Ectodermal cell (in vitro differentiated cells): Measurements from ENCODE around the gene GATA3.

Source experiments
- H3K27ac ChIP-seq: 2 replicates; pipeline ENCODE4 v1.7.0; 2013; ENCODE audit warnings: mild to moderate bottlenecking, low read depth, low read length; ENCODE audit not compliant: insufficient read depth, poor library complexity, severe bottlenecking
- H3K27me3 ChIP-seq: 2 replicates; pipeline ENCODE4 v1.7.0; 2013; ENCODE audit warnings: mild to moderate bottlenecking, low read length; ENCODE audit not compliant: insufficient read depth, control insufficient read depth, poor library complexity, severe bottlenecking
- H3K36me3 ChIP-seq: one replicate; pipeline ENCODE4 v1.7.0; 2013; ENCODE audit warnings: low read length; ENCODE audit not compliant: control insufficient read depth, insufficient read depth
- H3K4me1 ChIP-seq: one replicate; pipeline ENCODE4 v1.7.0; 2013; ENCODE audit warnings: low read length; ENCODE audit not compliant: control insufficient read depth, insufficient read depth
- H3K4me3 ChIP-seq: 2 replicates; pipeline ENCODE4 v1.7.0; 2013; ENCODE audit warnings: low read depth, low read length, control low read depth; ENCODE audit not compliant: insufficient read depth
- H3K9me3 ChIP-seq: 2 replicates; pipeline ENCODE4 v1.7.0; 2013; ENCODE audit warnings: mild to moderate bottlenecking, low read length, moderate library complexity; ENCODE audit not compliant: control insufficient read depth
- WGBS, 2 experiments: methylation state at CpG; one replicate each; pipeline ENCODE4 v1.1.7; 2013; ENCODE audit warnings: missing lambda C conversion rate in 2 of 2; 5-methylcytosine and 5-hydroxymethylcytosine counted together

GATA3 gene

GRCh38 chr10:8066124-8066523 is 11.6 kb downstream of the GATA3 start:
- no peaks in the 10 kb centered on the region for H3K36me3 ChIP-seq
- H3K27me3 ChIP-seq: peaks cover 51% of the 10 kb centered on the region
- WGBS, 2 experiments: 86% methylated on average over 1 of the region's 1 CpG
- H3K9me3 ChIP-seq: no peaks in the 10 kb centered on the region
- no peak overlapping the region for H3K27ac ChIP-seq
- H3K4me3 ChIP-seq: no peak overlapping the region
- peaks cover 40% of the 10 kb centered on the region for H3K4me1 ChIP-seq

DNA sequence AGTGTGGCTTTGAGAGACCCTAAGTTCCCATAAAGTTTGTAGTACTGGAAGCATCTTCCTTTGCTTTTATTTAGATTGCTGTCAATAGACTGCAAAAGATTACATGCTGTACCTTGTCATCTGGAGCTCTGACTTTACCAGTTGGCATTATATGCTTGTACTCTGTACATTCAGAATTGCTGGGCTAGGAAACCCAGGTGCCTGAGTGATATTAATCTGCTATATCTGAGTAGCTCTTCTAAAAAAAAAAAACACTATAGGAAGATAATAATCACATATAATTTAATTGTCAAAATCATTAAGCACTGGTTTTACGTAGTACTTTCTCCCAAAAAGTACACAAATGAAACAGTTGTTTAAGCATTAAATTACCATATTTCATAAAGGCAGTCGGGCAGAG is 12.3 kb downstream of the GATA3 start:
- WGBS, 2 experiments: 77 to 91% methylated on average over 1 to 2 of the region's 2 CpGs
- no peak overlapping the region for H3K4me3 ChIP-seq
- no peak overlapping the region for H3K27ac ChIP-seq
- no peaks in the 10 kb centered on the region for H3K9me3 ChIP-seq
- peaks cover 35% of the 10 kb centered on the region for H3K4me1 ChIP-seq
- H3K36me3 ChIP-seq: no peaks in the 10 kb centered on the region
- peaks cover 44% of the 10 kb centered on the region for H3K27me3 ChIP-seq

DNA sequence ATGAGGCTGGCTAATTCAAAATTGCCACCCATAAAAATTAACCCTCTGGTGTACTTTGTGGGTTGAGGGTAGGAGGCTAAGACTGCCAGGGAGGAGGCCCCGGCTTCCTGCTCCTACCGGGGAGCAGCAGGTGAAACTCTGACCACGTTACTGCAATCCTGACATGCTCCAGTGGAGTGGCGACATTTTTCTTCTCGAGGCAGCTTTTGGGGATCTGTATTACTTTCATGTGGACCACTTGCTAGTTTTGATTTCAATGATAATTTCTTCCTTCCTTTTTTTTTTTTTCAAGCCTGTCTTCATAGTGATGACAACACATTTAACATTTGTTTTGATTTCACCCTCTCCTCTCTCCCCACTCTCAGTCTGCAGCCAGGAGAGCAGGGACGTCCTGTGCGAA is 14.6 kb downstream of the GATA3 start:
- Histone ChIP-seq H3K9me3 (no peaks in the 10 kb centered on the region), H3K27me3 (peaks cover 21% of the 10 kb centered on the region), H3K4me3 (no peak overlapping the region), H3K27ac (no peak overlapping the region), H3K36me3 (no peaks in the 10 kb centered on the region), H3K4me1 (peaks cover 13% of the 10 kb centered on the region)
- WGBS, 2 experiments: 93 to 98% methylated on average over 7 of the region's 7 CpGs

GRCh38 chr10:8069627-8070026 is 15.1 kb downstream of the GATA3 start:
- H3K4me1 ChIP-seq: peaks cover 9% of the 10 kb centered on the region
- no peak overlapping the region for H3K4me3 ChIP-seq
- 87 to 97% methylated on average over 5 to 7 of the region's 7 CpGs for WGBS, 2 experiments
- no peaks in the 10 kb centered on the region for H3K9me3 ChIP-seq
- peaks cover 16% of the 10 kb centered on the region for H3K27me3 ChIP-seq
- H3K36me3 ChIP-seq: no peaks in the 10 kb centered on the region
- no peak overlapping the region for H3K27ac ChIP-seq

GRCh38 chr10:8070440-8070839 is 16.0 kb downstream of the GATA3 start:
- H3K27me3 ChIP-seq: peaks cover 7% of the 10 kb centered on the region
- WGBS, 2 experiments: 94 to 95% methylated on average over 6 of the region's 6 CpGs
- peaks cover 8% of the 10 kb centered on the region for H3K4me1 ChIP-seq
- no peaks in the 10 kb centered on the region for H3K36me3 ChIP-seq
- no peak overlapping the region for H3K27ac ChIP-seq
- no peak overlapping the region for H3K4me3 ChIP-seq
- H3K9me3 ChIP-seq: no peaks in the 10 kb centered on the region

- Histone ChIP-seq H3K27ac (no peak overlapping the region), H3K4me3 (no peak overlapping the region), H3K36me3 (no peaks in the 10 kb centered on the region), H3K4me1 (peaks cover 7% of the 10 kb centered on the region), H3K27me3 (peaks cover 3% of the 10 kb centered on the region), H3K9me3 (no peaks in the 10 kb centered on the region)
- 85 to 94% methylated on average over 2 to 3 of the region's 3 CpGs for WGBS, 2 experiments
Measured at GRCh38 chr10:8071006-8071405, 16.5 kb downstream of the GATA3 start.

DNA sequence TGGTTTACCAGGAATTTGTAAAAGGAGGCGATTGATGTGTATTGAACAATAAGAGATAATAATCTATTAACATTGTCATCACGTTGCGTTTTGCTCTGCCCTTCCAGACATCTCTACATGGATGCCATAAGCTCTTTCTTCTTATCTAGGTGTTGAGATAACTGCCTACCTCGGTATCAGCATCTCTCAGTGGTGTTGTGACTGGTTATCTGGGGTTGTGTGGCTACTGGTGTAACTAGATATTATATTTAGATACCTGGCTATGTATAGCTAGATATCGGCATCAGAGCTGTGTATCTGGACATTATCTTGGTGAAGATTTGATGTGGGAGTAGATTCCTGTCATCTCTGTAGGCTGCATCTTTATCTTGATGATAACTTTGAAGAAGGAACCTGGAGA is 17.2 kb downstream of the GATA3 start:
- no peaks in the 10 kb centered on the region for H3K27me3 ChIP-seq
- H3K9me3 ChIP-seq: no peaks in the 10 kb centered on the region
- WGBS, 2 experiments: 88 to 99% methylated on average over 4 to 5 of the region's 5 CpGs
- no peak overlapping the region for H3K4me3 ChIP-seq
- H3K4me1 ChIP-seq: peaks cover 7% of the 10 kb centered on the region
- no peak overlapping the region for H3K27ac ChIP-seq
- no peaks in the 10 kb centered on the region for H3K36me3 ChIP-seq

- no peaks in the 10 kb centered on the region for H3K27me3 ChIP-seq
- H3K9me3 ChIP-seq: no peaks in the 10 kb centered on the region
- H3K27ac ChIP-seq: no peak overlapping the region
- peaks cover 7% of the 10 kb centered on the region for H3K4me1 ChIP-seq
- H3K36me3 ChIP-seq: no peaks in the 10 kb centered on the region
- 89 to 91% methylated on average over 4 of the region's 4 CpGs for WGBS, 2 experiments
- H3K4me3 ChIP-seq: no peak overlapping the region
Measured at GRCh38 chr10:8072211-8072610, 17.7 kb downstream of the GATA3 start.

GRCh38 chr10:8073691-8074416 is 19.4 kb downstream of the GATA3 start:
- Histone ChIP-seq H3K9me3 (no peaks in the 10 kb centered on the region), H3K4me3 (no peak overlapping the region), H3K27me3 (no peaks in the 10 kb centered on the region), H3K36me3 (no peaks in the 10 kb centered on the region), H3K27ac (no peak overlapping the region), H3K4me1 (peaks cover 7% of the 10 kb centered on the region)
- 91 to 95% methylated on average over 15 of the region's 15 CpGs for WGBS, 2 experiments

DNA sequence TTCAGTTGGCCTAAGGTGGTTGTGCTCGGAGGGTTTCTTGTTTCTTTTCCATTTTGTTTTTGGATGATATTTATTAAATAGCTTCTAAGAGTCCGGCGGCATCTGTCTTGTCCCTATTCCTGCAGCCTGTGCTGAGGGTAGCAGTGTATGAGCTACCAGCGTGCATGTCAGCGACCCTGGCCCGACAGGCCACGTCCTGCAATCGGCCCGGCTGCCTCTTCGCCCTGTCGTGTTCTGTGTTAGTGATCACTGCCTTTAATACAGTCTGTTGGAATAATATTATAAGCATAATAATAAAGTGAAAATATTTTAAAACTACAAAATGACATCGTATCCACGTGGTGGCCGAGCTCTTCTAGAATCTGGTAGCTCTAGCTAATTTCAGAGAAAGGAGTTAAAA is 20.4 kb downstream of the GATA3 start:
- Histone ChIP-seq H3K36me3 (no peaks in the 10 kb centered on the region), H3K9me3 (no peaks in the 10 kb centered on the region), H3K27me3 (no peaks in the 10 kb centered on the region), H3K27ac (peak overlapping the region; percentile 18), H3K4me1 (peaks cover 7% of the 10 kb centered on the region), H3K4me3 (no peak overlapping the region)
- WGBS, 2 experiments: 82 to 84% methylated on average over 11 to 13 of the region's 14 CpGs
